ENCODE measurements around the gene RASIP1. TPM values are rescaled to one million over a fixed set of nuclear protein-coding genes. Genes with fewer than 3 reads are reported as not detected.

Gene RASIP1
- total RNA-seq, 2 donors from 2014 or later, result 3.4 to 5.2 TPM

GRCh38 chr19:48755084-48755641 lies 14.8 kb upstream of the RASIP1 start, which contains the start of gene FGF21:
FGF21 (plus strand) TSS chr19:48755524; CDS start chr19:48756237, 713 bp downstream.
- Histone ChIP-seq H3K9ac (ENCODE audit: extremely low read depth, low read length, poor library complexity, severe bottlenecking) (no peak within 1 kb of the TSS), H3K36me3 (ENCODE audit: control insufficient read depth, insufficient read depth, low read length) (peaks cover 3% of the 10 kb centered on the region), H3K27ac (ENCODE audit: low read depth, low read length) (no peak within 1 kb of the TSS), H3K4me3 (ENCODE audit: low read length) (no peak within 1 kb of the TSS), H3K4me1 (ENCODE audit: control insufficient read depth, insufficient read depth, low read length) (no peaks in the 10 kb centered on the region), H3K27me3 (ENCODE audit: control insufficient read depth, insufficient read depth, low read length, poor library complexity, severe bottlenecking) (peaks cover 14% of the 10 kb centered on the region), H3K9me3 (ENCODE audit: control insufficient read depth, low read length) (no peaks in the 10 kb centered on the region)
- peaks cover 11% of the 10 kb centered on the region for H3K4me1 Mint-ChIP-seq
- no peak within 1 kb of the TSS for H3K27ac Mint-ChIP-seq
- H3K36me3 Mint-ChIP-seq (ENCODE audit: low read depth), result peaks cover 6% of the 10 kb centered on the region
- H3K9me3 Mint-ChIP-seq, result no peaks in the 10 kb centered on the region
- peaks cover 26% of the 10 kb centered on the region for H3K27me3 Mint-ChIP-seq (ENCODE audit: insufficient read depth)
- no peak for TF ChIP-seq CTCF (conservative IDR thresholded peaks at IDR 0.05)
- DNase-seq, result peak; percentile 57
- 89 to 93% methylated on average over 4 of the region's 4 CpGs for WGBS, 2 experiments (ENCODE audit: insufficient coverage in 1 of 2, insufficient read length in 1 of 2)
- no peak within 1 kb of the TSS for H3K4me3 Mint-ChIP-seq

GRCh38 chr19:48752496-48753365 lies 12.3 kb upstream of the RASIP1 start, which contains the start of gene FUT1:
FUT1 (minus strand) TSS chr19:48752641; CDS start chr19:48751281, 1,360 bp downstream.
- Histone ChIP-seq H3K27me3 (ENCODE audit: control insufficient read depth, insufficient read depth, low read length, poor library complexity, severe bottlenecking) (peaks cover 14% of the 10 kb centered on the region), H3K4me3 (ENCODE audit: low read length) (peak within 1 kb of the TSS; percentile 84), H3K4me1 (ENCODE audit: control insufficient read depth, insufficient read depth, low read length) (no peaks in the 10 kb centered on the region), H3K36me3 (ENCODE audit: control insufficient read depth, insufficient read depth, low read length) (peaks cover 10% of the 10 kb centered on the region), H3K9me3 (ENCODE audit: control insufficient read depth, low read length) (no peaks in the 10 kb centered on the region), H3K27ac (ENCODE audit: low read depth, low read length) (no peak within 1 kb of the TSS), H3K9ac (ENCODE audit: extremely low read depth, low read length, poor library complexity, severe bottlenecking) (peak within 1 kb of the TSS; percentile 22)
- H3K9me3 Mint-ChIP-seq, result no peaks in the 10 kb centered on the region
- H3K27me3 Mint-ChIP-seq (ENCODE audit: insufficient read depth), result peaks cover 26% of the 10 kb centered on the region
- TF ChIP-seq CTCF (conservative IDR thresholded peaks at IDR 0.05), result peak; percentile 67
- peaks cover 11% of the 10 kb centered on the region for H3K4me1 Mint-ChIP-seq
- H3K36me3 Mint-ChIP-seq (ENCODE audit: low read depth), result peaks cover 9% of the 10 kb centered on the region
- peak within 1 kb of the TSS; percentile 82 for H3K27ac Mint-ChIP-seq
- peak within 1 kb of the TSS; percentile 81 for H3K4me3 Mint-ChIP-seq
- DNase-seq, result peak; percentile 98
- WGBS, 2 experiments (ENCODE audit: insufficient coverage in 1 of 2, insufficient read length in 1 of 2), result 1 to 3% methylated on average over 48 to 73 of the region's 73 CpGs

GRCh38 chr19:48751845-48752495 lies 11.6 kb upstream of the RASIP1 start:
- peak overlapping the region; percentile 82 for H3K27ac Mint-ChIP-seq
- H3K9ac ChIP-seq (ENCODE audit: extremely low read depth, low read length, poor library complexity, severe bottlenecking), result peak overlapping the region; percentile 22
- H3K9me3 ChIP-seq (ENCODE audit: control insufficient read depth, low read length), result no peaks in the 10 kb centered on the region
- DNase-seq, result no peak
- peaks cover 9% of the 10 kb centered on the region for H3K36me3 Mint-ChIP-seq (ENCODE audit: low read depth)
- H3K27ac ChIP-seq (ENCODE audit: low read depth, low read length), result no peak overlapping the region
- H3K4me3 Mint-ChIP-seq, result peak overlapping the region; percentile 81
- peaks cover 26% of the 10 kb centered on the region for H3K27me3 Mint-ChIP-seq (ENCODE audit: insufficient read depth)
- H3K9me3 Mint-ChIP-seq, result no peaks in the 10 kb centered on the region
- H3K36me3 ChIP-seq (ENCODE audit: control insufficient read depth, insufficient read depth, low read length), result peaks cover 10% of the 10 kb centered on the region
- peaks cover 14% of the 10 kb centered on the region for H3K27me3 ChIP-seq (ENCODE audit: control insufficient read depth, insufficient read depth, low read length, poor library complexity, severe bottlenecking)
- WGBS, 2 experiments (ENCODE audit: insufficient coverage in 1 of 2, insufficient read length in 1 of 2), result 30 to 56% methylated on average over 13 to 20 of the region's 20 CpGs
- no peak for TF ChIP-seq CTCF (conservative IDR thresholded peaks at IDR 0.05)
- H3K4me3 ChIP-seq (ENCODE audit: low read length), result peak overlapping the region; percentile 84
- peaks cover 13% of the 10 kb centered on the region for H3K4me1 Mint-ChIP-seq
- H3K4me1 ChIP-seq (ENCODE audit: control insufficient read depth, insufficient read depth, low read length), result no peaks in the 10 kb centered on the region
